Activated CD4-positive, alpha-beta T cell treated with anti-CD3 and anti-CD28 coated beads, Interleukin-2, amount 10 ng/mL, durations not matched to agents 7 days and 5 days (primary cell): ENCODE results near the gene LST1. TPM values are rescaled to one million over a fixed set of nuclear protein-coding genes. Genes with fewer than 3 reads are reported as not detected.

ENCODE experiments used
- CTCF ChIA-PET: fragments of 350-600 bp; sonication (Branson Sonifier 250); formaldehyde crosslinking; loops from one replicate; lab custom pipeline; 2021; ENCODE audit warnings: antibody characterized with exemption; lab: Charles Lee
- POLR2A ChIA-PET: fragments of 350-600 bp; sonication (Branson Sonifier 250); formaldehyde crosslinking; loops from one replicate; lab custom pipeline; 2021; ENCODE audit warnings: antibody characterized with exemption; lab: Charles Lee
- DNase-seq: peaks from one replicate; pipeline ENCODE4 v3.0.0-alpha.2; 2020
- H3K27ac Mint-ChIP-seq: one replicate; pipeline ENCODE4 v1.8.0; 2021; ENCODE audit warnings: mild to moderate bottlenecking, moderate library complexity, mixed read lengths
- H3K27me3 Mint-ChIP-seq: one replicate; pipeline ENCODE4 v1.8.0; 2021; ENCODE audit warnings: mixed read lengths
- H3K36me3 Mint-ChIP-seq: one replicate; pipeline ENCODE4 v1.8.0; 2021; ENCODE audit warnings: low read depth, mixed read lengths
- H3K4me1 Mint-ChIP-seq: one replicate; pipeline ENCODE4 v1.8.0; 2021; ENCODE audit warnings: mixed read lengths
- H3K4me3 Mint-ChIP-seq: one replicate; pipeline ENCODE4 v1.8.0; 2021; ENCODE audit warnings: mild to moderate bottlenecking, moderate library complexity, mixed read lengths
- H3K9me3 Mint-ChIP-seq: one replicate; pipeline ENCODE4 v1.8.0; 2021; ENCODE audit warnings: mixed read lengths
- total RNA-seq, 2 experiments: library from RNA; stranded (reverse); gene quantifications; one replicate each; pipeline ENCODE4 v1.2.3, GENCODE V29; 2021

Gene LST1
- total RNA-seq, 2 experiments from 2014 or later, result 33.3 to 36.8 TPM

GRCh38 chr6:31567531-31568370 is 18.3 kb upstream of the LST1 start:
- ChIA-PET POLR2A (interaction anchor here (0.5 to 1.9 kb wide), 4 partner anchors 8 to 370 kb away, joined by 3 to 4 read pairs (median 4); partner anchors contain the start of gene LTB), CTCF (interaction anchor here (0.7 to 6.7 kb wide), 9 partner anchors 10 to 93 kb away, joined by 3 to 60 read pairs (median 9); partner anchors contain the start of genes C6orf47, LST1, LTB and NCR3)
- H3K9me3 Mint-ChIP-seq, result no peaks in the 10 kb centered on the region
- peak; percentile 27 for DNase-seq
- H3K36me3 Mint-ChIP-seq, result peaks cover 25% of the 10 kb centered on the region
- peaks cover 27% of the 10 kb centered on the region for H3K27me3 Mint-ChIP-seq
- peak overlapping the region; percentile 75 for H3K27ac Mint-ChIP-seq
- peaks cover 71% of the 10 kb centered on the region for H3K4me1 Mint-ChIP-seq
- peak overlapping the region; percentile 3 for H3K4me3 Mint-ChIP-seq

GRCh38 chr6:31568537-31568961 is 17.5 kb upstream of the LST1 start:
- DNase-seq, result peak; percentile 87
- Mint-ChIP-seq H3K36me3 (peaks cover 22% of the 10 kb centered on the region), H3K4me1 (peaks cover 74% of the 10 kb centered on the region), H3K27me3 (peaks cover 21% of the 10 kb centered on the region), H3K27ac (peak overlapping the region; percentile 75), H3K9me3 (no peaks in the 10 kb centered on the region), H3K4me3 (peak overlapping the region; percentile 3)
- ChIA-PET POLR2A (interaction anchor here (0.5 to 1.9 kb wide), 5 partner anchors 9 to 371 kb away, joined by 3 to 4 read pairs (median 3); partner anchors contain the start of gene LTB), CTCF (interaction anchor here (0.7 to 6.7 kb wide), 9 partner anchors 9 to 92 kb away, joined by 3 to 60 read pairs (median 9); partner anchors contain the start of genes C6orf47, LST1, LTB and NCR3)

- H3K9me3 Mint-ChIP-seq, result no peaks in the 10 kb centered on the region
- DNase-seq, result no peak
- H3K4me3 Mint-ChIP-seq, result no peak overlapping the region
- POLR2A ChIA-PET, result interaction anchor here (0.5 kb wide), 1 partner anchor 257 kb away, joined by 3 read pairs; the partner anchor contains the start of gene HSPA1B
- H3K4me1 Mint-ChIP-seq, result peaks cover 82% of the 10 kb centered on the region
- peaks cover 20% of the 10 kb centered on the region for H3K36me3 Mint-ChIP-seq
- CTCF ChIA-PET, result interaction anchor here (0.5 to 6.7 kb wide), 8 partner anchors 10 to 359 kb away, joined by 3 to 60 read pairs (median 11); partner anchors contain the start of genes LST1, LTB, NCR3 and NFKBIL1
- H3K27me3 Mint-ChIP-seq, result peaks cover 14% of the 10 kb centered on the region
- no peak overlapping the region for H3K27ac Mint-ChIP-seq
Measured at GRCh38 chr6:31569861-31570536, 16.1 kb upstream of the LST1 start.

GRCh38 chr6:31572041-31572911 is 13.8 kb upstream of the LST1 start, which contains the start of gene LTA:
LTA (plus strand) TSS chr6:31572289; CDS start chr6:31572743, 454 bp downstream.
- CTCF ChIA-PET, result interaction anchor here (1.0 to 18.9 kb wide), 9 partner anchors 10 to 25 kb away, joined by 3 to 576 read pairs (median 23); partner anchors contain the start of genes ATP6V1G2, LST1, LTB and NCR3
- H3K27me3 Mint-ChIP-seq, result peaks cover 6% of the 10 kb centered on the region
- peaks cover 97% of the 10 kb centered on the region for H3K4me1 Mint-ChIP-seq
- peaks cover 32% of the 10 kb centered on the region for H3K36me3 Mint-ChIP-seq
- peak within 1 kb of the TSS; percentile 96 for H3K27ac Mint-ChIP-seq
- peak within 1 kb of the TSS; percentile 90 for H3K4me3 Mint-ChIP-seq
- peak; percentile 75 for DNase-seq
- POLR2A ChIA-PET, result no interaction called here
- no peaks in the 10 kb centered on the region for H3K9me3 Mint-ChIP-seq

- peak overlapping the region; percentile 96 for H3K27ac Mint-ChIP-seq
- peaks cover 6% of the 10 kb centered on the region for H3K27me3 Mint-ChIP-seq
- CTCF ChIA-PET, result interaction anchor here (1.2 to 18.9 kb wide), 5 partner anchors 22 to 79 kb away, joined by 4 to 576 read pairs (median 20); partner anchors contain the start of genes ATP6V1G2, DDX39B, LST1 and LTB
- H3K36me3 Mint-ChIP-seq, result peaks cover 38% of the 10 kb centered on the region
- POLR2A ChIA-PET, result interaction anchor here (2.0 kb wide), 1 partner anchor 24 kb away, joined by 15 read pairs; no protein-coding TSS in a partner anchor
- H3K9me3 Mint-ChIP-seq, result no peaks in the 10 kb centered on the region
- peaks cover 94% of the 10 kb centered on the region for H3K4me1 Mint-ChIP-seq
- peak overlapping the region; percentile 90 for H3K4me3 Mint-ChIP-seq
- no peak for DNase-seq
Measured at GRCh38 chr6:31573239-31574105, 12.6 kb upstream of the LST1 start.

- CTCF ChIA-PET, result interaction anchor here (0.7 to 18.9 kb wide), 9 partner anchors 11 to 352 kb away, joined by 3 to 576 read pairs (median 4); partner anchors contain the start of genes ATP6V1G2, DDX39B, LST1 and LTB
- H3K4me1 Mint-ChIP-seq, result peaks cover 94% of the 10 kb centered on the region
- H3K27ac Mint-ChIP-seq, result peak overlapping the region; percentile 59
- peak overlapping the region; percentile 90 for H3K4me3 Mint-ChIP-seq
- peaks cover 48% of the 10 kb centered on the region for H3K36me3 Mint-ChIP-seq
- no peaks in the 10 kb centered on the region for H3K9me3 Mint-ChIP-seq
- POLR2A ChIA-PET, result interaction anchor here (0.6 to 2.0 kb wide), 9 partner anchors 14 to 256 kb away, joined by 3 to 15 read pairs (median 5); partner anchors contain the start of genes DDX39B, NCR3 and NFKBIL1
- peaks cover 4% of the 10 kb centered on the region for H3K27me3 Mint-ChIP-seq
- DNase-seq, result no peak
Measured at GRCh38 chr6:31574106-31575061, 11.7 kb upstream of the LST1 start.

GRCh38 chr6:31575335-31575901 is 10.7 kb upstream of the LST1 start, which contains the start of gene TNF:
TNF (plus strand) TSS chr6:31575565; CDS start chr6:31575742, 177 bp downstream.
- peak within 1 kb of the TSS; percentile 88 for H3K27ac Mint-ChIP-seq
- peak within 1 kb of the TSS; percentile 90 for H3K4me3 Mint-ChIP-seq
- peak; percentile 82 for DNase-seq
- peaks cover 55% of the 10 kb centered on the region for H3K36me3 Mint-ChIP-seq
- no peaks in the 10 kb centered on the region for H3K9me3 Mint-ChIP-seq
- no peaks in the 10 kb centered on the region for H3K27me3 Mint-ChIP-seq
- ChIA-PET CTCF (interaction anchor here (0.7 to 18.9 kb wide), 7 partner anchors 12 to 351 kb away, joined by 3 to 576 read pairs (median 20); partner anchors contain the start of genes ATP6V1G2, LST1, LTB and NCR3), POLR2A (interaction anchor here (0.6 to 2.0 kb wide), 13 partner anchors 12 to 255 kb away, joined by 3 to 15 read pairs (median 5); partner anchors contain the start of genes DDX39B, NCR3 and NFKBIL1)
- H3K4me1 Mint-ChIP-seq, result peaks cover 90% of the 10 kb centered on the region

GRCh38 chr6:31575952-31576685 is 10.0 kb upstream of the LST1 start:
- Mint-ChIP-seq H3K27ac (peak overlapping the region; percentile 88), H3K4me3 (peak overlapping the region; percentile 90), H3K4me1 (peaks cover 86% of the 10 kb centered on the region), H3K9me3 (no peaks in the 10 kb centered on the region), H3K27me3 (no peaks in the 10 kb centered on the region), H3K36me3 (peaks cover 61% of the 10 kb centered on the region)
- ChIA-PET POLR2A (interaction anchor here (0.6 to 2.0 kb wide), 11 partner anchors 11 to 254 kb away, joined by 3 to 15 read pairs (median 5); partner anchors contain the start of genes DDX39B and NCR3), CTCF (interaction anchor here (1.0 to 18.9 kb wide), 13 partner anchors 8 to 350 kb away, joined by 3 to 576 read pairs (median 9); partner anchors contain the start of genes ATP6V1G2, DDX39B, LST1 and LTB)
- DNase-seq, result no peak
